KBM-7 (cell line): ENCODE data around the gene ENOX1.

ENCODE experiments used
- DNase-seq: peaks from one replicate; pipeline ENCODE4 v3.0.0-alpha.2; 2015
- in situ Hi-C: fragments of 300-500 bp; cut with MboI; formaldehyde crosslinking; loops from 2 replicates; pipeline ENCODE4 v1.14.3; 2020; ENCODE audit warnings: low sequenced_read_pairs, low pct_unique_long_range_greater_than_20kb, mixed read lengths

The ENOX1 gene

DNA sequence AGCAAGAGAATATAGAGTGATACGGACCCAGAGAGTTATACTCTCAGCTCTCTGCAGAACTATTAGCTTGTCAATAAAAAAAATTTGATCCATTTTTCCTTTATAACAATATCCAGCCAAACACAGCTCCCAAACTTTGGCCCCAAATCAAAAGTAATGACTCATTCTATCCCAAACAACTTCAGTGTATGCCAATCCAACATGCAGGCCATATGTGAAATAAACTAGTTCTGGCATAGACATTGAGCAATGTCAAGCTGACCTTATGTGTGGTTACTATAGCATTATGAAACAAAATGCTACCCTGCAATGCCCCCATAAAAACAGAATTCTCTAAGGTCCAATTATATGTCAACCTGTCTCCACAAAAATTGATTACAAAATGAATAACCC, 553.9 kb downstream of the ENOX1 start:
- in situ Hi-C loops: no loop called here
- DNase-seq: no peak

DNA sequence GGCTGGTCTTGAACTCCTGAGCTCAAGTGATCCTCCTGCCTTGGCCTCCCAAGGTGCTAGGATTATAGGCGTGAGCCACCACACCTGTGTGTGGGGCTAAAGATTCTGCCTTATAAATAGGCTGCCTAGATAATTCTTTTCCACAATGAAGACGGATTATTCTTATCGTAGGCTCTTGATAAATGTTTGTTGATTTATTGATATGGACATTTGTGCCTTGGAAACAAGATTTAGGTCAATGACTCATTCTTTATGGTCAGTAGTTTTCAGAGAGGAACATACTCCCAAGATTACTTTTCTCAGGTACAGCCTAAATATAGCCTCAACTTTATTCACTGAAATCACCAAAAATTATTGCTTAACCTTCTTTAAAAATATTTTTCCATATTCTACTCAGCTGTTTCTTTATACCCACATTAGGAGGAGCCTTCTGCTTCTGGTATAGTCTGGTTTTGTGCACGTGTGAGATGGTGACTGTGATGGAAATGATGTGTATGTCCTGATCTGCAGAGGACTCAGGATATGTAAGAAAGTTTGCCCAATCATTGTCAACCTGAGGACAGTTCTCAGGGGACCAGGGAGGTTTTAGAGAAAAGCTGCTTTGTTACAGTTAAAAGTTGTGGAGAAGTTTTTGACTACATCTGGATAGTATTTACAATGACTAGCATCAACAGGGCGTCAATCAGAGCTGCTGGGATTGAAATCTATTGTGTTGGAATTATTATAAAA, 554.5 kb downstream of the ENOX1 start:
- DNase-seq: no peak
- in situ Hi-C loops: no loop called here

DNA sequence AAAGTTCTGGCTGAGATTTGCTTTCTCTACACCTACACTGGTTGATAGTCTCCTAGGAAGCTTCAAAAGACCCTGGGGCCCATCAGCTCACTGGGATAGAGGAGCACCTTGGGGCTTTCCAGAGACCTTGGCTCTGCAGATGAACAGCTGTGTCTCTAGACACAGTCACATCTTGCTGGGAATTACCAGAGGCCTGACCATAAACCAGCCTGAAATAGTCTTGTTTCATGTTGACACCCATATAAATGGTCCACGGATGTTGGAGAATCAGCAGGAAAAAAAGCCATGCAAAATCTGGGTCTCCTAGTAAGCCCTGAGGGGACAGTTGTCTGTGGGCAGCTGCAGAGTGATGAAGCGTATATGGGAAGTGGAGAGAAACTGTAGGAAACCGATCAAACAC, 555.8 kb downstream of the ENOX1 start:
- DNase-seq: no peak
- in situ Hi-C loops: no loop called here

DNA sequence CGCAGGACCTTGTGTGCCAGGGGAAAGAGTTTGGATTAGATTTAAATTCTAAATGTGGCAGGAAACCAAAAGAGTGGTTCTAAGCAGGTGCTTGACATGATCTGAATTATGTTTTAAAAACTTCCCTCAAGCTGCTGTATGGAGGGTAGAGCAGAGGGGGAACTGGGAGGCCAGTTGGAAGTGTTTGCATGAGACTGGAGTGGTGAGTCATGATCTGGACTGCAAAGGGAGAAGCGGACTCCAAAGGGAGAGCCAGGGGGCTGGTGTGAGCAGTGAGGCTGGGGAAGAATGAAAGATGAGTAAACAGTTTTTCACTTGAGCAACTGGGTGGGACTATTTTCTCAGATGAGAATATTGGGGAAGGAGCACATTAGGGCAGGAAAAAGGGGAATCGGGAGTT, 557.3 kb downstream of the ENOX1 start:
- no peak for DNase-seq
- in situ Hi-C loops: no loop called here

DNA sequence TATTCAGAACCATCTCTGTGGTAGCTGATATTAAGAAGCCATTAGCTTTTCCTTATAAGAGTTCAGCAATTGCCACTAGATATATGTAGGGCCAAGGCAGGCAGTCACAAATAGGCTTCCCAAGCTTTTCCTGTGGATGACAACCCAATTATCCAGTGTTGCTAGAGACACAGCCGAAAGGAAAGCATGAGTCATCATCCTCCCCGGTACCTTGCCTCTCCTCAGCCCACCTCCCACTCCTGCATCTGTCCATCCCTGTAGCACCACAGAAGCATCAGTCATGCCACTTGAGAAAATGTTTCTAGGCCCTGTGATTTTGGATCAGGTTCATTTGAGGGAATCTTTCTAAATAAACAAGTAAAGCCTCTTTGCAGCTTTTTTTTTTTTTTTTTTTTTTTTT, 559.1 kb downstream of the ENOX1 start:
- DNase-seq: no peak
- in situ Hi-C loops: no loop called here

DNA sequence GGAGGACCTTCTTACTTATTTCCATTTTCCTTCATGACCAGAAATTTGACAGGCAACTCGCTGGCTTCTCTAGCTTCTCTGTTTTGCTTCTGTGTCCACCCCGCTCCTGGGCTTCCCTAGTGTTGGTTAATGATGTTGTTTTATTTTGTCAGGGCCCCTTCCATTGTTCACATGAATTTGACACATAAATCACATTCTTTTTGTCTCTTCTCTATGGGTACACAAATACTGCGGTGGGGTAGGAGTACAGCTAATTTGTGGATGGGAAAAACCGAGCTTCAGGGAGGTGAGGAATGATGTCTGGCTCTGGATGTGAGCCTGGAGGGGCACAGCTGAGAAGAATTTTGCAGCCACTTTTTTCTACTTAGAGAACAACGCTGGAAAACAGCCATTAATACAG, 563.6 kb downstream of the ENOX1 start:
- DNase-seq: no peak
- in situ Hi-C loops: no loop called here

DNA sequence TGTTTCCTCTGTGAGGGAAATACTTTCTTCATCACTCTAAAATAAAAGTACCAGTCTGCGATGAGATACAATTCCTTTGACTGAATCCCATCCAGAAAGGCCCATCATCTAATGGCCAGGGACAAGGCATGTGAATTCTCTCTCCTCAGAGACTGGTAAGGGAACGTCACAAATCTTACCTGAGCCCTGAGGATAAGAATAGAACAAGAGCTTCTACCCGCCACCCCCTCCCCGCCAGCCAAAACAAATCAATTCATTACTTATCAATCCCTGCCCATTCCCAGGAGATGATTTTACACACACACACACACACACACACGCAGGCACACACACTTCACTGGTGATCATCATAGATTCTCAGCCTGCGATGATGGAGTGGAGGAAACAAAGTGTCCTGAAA, 564.7 kb downstream of the ENOX1 start:
- in situ Hi-C loops: no loop called here
- no peak for DNase-seq

DNA sequence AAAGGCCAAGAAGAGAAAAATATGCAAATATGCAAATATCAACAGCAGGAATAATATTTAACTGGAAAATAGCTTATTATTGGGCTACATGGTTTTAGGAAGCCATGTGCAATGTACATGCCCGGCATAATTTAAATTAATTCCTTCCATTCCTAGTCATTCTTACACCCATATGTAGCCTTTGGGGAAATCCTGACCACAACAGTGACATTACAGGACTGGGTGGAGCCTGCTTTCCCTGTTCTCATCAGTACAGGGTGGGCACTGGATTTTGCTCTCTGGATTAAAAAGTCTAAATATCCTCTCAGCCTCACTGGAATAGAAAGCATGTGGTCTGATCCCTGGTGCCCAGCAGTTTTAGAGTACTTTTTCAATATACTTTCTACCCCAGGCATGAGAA, 565.2 kb downstream of the ENOX1 start:
- in situ Hi-C loops: no loop called here
- no peak for DNase-seq

DNA sequence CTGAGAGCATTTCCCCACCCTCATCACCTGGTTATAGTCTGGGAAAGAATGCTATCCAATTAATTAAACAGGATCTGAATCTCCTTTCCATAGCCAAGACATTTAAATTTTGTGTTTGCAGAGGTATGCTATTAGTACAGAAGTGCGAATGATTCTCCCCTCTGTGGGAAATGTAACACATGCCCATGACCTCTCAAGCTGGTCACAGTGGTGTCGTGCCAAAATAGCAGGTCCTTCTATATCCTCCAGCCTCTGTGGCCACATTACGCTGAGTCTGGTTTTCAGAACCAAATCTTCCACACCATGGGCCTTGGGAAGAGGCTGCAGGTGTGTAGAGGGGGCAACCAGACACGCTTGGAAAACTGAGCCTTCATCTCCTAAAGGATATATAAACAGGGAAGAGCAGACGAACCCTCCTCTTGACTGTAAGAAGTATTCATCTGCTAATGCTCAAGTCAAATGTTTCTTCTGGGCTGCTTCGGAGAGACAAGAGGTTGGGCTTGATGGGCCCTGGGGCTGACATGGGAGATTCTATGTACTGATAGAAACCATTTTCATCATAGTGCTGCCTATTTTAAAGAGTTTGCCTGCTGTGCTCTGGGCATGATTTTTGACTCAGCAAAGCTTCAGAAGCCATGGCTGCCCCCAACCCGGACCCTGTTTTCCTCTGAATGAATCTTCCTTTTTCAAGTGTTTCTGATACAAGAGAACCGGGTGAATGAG, 565.7 kb downstream of the ENOX1 start:
- no peak for DNase-seq
- in situ Hi-C loops: no loop called here

DNA sequence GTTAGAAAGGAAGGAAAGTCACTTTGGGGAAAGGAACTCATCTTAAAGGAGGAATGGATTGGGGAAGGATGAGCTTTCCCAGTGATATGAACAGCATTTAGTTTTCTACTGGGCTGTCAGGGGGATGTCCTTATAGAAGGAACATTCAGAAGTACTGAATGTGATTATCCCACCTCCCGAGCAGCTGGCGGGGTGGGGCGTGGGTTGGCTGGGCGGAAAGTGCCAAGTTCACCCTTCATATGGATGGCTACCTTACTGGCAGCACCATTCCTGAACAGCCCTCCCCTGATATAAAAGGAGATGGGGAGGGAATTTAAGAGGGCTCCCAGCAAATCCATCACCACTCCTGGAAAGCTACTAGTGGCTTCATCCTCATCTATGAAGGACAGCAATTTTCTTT, 572.6 kb downstream of the ENOX1 start:
- in situ Hi-C loops: no loop called here
- DNase-seq: no peak

DNA sequence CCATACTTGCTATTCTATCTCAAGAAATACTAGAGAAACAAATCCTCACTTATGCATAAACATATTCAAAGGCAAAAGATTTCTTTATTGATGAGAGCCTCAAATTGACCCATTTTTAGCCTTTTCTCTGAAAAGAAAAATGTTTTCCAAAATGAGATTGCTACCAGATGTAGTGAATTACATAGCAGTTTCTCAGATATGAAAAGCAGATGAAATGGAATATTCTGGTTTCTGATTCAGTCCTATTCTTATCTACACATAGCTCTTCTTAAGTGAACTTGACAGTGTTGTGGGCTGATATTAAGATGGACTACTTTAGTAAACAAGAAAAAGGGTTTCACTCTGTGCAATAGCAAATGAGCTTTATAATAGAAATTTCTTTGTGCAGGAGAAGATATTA, 579.9 kb downstream of the ENOX1 start:
- in situ Hi-C loops: no loop called here
- DNase-seq: no peak

DNA sequence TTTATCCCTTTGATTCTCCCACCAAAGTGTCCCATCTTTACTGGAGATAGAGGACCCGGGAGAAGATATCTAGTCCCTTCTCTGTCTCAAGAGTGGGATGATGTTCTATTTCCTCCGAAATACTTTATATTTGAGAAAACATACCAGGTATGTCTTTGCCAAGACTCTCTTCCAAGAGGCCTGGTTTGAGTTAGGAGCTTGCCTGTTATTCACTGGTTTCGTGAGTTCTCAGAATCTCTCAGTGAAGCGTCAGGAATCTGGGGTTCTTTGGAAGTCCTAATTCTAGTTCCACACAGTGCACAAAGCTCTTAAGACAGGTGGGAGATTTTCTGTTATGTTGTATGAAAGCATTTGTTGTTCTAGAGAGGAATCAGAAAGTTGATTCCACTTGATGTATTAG, 581.4 kb downstream of the ENOX1 start:
- no peak for DNase-seq
- in situ Hi-C loops: no loop called here

DNA sequence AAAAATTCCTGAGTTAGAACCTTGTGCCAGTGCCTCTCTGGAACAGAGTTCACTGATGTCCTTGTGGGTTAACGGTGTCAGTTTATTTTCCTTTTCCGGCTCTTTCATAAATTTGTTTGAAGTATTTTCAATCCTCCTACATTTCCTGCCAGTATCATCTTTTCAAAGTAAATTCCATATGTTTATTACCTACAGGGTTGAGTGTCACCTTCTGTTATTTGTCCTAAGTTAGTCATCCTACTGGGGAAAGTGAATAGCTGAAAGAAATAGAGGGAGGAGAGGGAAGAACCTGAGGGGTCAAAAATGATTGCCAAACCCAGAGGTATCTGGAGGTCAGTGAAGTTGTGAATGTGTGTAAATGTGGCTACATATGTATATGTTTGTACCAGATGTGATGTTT, 582.2 kb downstream of the ENOX1 start:
- DNase-seq: no peak
- in situ Hi-C loops: no loop called here

DNA sequence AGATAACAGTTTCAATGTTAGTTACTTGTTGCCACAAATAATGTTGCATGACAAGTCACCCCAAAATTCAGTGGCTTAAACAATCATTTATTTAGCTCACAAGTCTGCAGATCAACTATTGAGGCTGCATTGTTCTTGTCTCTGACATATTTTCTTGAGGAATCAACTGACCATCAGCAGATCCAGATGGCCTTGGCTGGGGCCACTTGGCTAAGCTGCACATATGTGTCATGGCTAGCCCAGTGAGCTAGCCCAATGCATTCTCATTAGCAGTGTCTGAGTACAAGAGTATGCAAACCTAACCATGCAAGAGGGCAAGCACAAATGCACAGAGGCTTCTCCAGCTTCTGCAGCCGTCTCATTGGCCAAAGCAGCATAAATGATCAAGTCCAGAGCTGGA, 583.0 kb downstream of the ENOX1 start:
- DNase-seq: no peak
- in situ Hi-C loops: no loop called here

DNA sequence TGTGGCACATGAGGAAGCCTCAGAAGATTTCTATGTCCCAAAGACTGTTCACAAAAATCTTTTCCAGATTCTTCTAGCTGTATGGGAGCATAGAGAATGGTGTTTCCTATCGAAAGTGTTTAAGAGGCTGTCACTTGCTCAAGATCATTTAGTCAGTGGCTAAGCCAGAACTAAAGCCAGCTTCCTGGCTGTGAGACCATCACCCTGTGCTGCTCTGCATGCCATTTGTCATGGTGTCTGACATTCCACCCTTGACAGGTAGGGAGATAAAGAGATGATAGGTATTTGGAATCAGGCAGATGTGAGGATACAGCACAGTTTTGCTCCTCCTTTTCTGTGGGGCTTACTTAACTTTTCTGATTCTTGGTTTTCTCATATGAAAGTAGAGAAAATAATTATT, 586.0 kb downstream of the ENOX1 start:
- no peak for DNase-seq
- in situ Hi-C loops: no loop called here

DNA sequence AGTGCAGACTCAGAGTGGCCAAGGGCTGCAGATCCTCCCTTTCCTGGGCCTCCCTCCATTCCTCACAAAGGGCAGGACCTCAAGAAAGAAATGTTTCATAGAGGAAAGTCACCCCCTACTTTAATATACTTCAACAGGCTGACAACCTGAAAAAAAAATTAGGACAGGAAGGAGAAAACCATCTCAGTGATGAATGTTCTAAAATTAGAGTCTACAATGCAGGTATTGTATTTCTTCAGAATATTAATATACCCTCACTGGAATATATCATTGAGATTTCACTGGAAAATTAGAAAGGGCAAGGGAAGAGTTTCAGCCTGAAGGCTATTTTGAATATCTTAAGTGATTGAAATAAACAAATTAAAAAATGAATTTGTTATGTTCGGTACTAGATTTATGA, 586.5 kb downstream of the ENOX1 start:
- DNase-seq: no peak
- in situ Hi-C loops: no loop called here

DNA sequence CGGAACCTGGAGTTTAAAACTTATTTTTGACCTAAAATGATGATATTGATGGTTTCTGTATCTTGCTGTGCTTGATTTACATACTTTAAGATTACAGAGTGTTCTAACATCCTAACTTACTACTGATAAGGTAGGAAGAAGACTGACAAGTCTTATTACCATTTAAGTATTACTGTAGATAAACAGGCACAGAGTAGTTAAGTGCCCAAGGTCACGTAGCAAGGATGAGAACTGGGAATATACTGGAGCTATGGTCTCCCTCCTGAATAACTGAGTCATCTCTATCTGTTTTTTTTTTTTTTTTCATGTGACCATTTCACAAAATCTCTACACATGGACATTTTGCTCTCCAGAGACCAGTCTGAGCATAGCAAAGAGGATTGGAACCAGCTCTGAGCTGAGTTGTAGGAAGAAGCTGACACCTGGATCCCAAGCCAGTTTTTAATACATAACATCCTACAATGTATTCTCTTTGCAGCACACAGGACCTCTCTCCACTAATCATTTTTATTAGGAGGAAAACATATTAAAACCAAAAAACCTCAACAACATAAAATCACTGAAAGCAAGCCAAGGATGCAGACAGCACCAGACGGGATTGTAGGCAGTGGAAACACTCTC, 589.9 kb downstream of the ENOX1 start:
- DNase-seq: no peak
- in situ Hi-C loops: no loop called here

DNA sequence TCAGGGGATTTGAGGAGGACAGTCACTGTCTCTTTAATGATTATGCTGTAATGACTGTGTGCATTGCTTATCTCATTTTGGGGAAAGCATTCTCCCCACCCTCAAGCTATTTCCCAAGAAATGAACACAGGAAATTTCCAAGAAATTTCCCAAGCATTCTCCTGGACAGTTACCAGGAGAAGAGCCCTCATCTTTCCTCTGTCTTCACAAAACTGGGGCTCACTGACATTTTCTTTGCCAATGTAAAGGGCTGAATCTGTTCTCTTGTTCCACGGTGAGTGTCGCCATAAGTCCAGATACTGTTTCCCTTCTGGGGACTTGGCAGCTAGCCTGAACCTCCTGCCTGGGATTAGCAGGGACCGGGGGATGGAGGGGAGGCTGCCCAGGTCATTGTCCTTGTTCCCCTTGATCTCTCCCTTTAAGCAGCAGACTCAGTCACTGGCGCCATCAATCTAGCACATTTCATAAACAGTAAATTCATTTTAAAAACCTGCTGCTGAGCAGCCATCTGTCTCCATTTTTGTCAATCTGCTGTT, 590.6 kb downstream of the ENOX1 start:
- in situ Hi-C loops: no loop called here
- no peak for DNase-seq

DNA sequence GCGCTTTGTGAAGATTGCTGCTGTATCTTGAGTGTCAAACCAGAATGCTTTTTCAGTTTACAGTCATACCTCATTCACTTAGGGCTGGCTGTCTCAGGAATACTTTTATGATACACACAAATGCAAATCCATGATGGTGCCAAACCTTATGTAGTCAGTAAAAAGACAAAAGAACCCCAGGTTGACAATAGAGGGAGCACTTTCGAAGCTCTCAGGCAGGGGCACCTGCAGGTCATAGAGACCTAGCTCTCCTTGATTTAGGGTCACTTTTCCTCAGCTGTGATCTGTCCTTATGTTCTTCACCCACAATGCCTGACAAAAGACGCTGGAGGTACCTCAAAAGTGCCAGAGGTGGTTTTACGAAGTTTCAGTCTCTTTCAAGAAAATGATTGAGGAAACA, 591.2 kb downstream of the ENOX1 start:
- DNase-seq: no peak
- in situ Hi-C loops: no loop called here

DNA sequence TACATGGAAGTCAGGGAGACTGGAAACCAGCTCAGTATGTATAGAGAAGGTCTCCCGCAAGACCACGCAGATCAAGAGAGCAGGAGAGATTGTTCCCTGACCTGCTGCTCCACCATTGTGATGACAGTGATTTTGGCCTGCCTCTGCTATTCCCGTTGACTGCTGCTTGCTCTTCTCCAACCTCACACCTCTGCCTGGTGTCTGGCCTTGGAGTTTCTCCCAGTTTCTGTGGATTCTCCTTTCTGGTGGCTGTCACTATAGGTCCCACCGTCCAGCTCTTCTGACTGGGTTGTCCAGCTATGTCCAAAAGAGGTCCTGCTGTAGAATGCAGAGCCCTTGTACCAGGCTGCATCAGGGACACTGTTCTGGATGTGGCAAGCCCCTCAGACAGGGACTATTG, 591.7 kb downstream of the ENOX1 start:
- DNase-seq: no peak
- in situ Hi-C loops: no loop called here
